Tongue (tissue), 2 donors: ENCODE results near the gene DNASE1L3. TPM values are rescaled to one million over a fixed set of nuclear protein-coding genes. Genes with fewer than 3 reads are reported as not detected.
A peak's percentile ranks its signal among the peaks of the same experiment; 100 is the strongest.
"Not testable (repeated sequence)": the region's sequence is repeated elsewhere in the genome, so short reads cannot be mapped to it uniquely, and the experiment has no call there.

Experiments
- DNase-seq: peaks from one replicate; pipeline ENCODE4 v3.0.0-alpha.2; 2015
- total RNA-seq: library from RNA; depleted of rRNA; stranded (reverse); fragments of >200 nt; gene quantifications from one replicate; pipeline ENCODE4 v1.2.3, GENCODE V29; 2014

The DNASE1L3 gene
- total RNA-seq, result not detected

GRCh38 chr3:58210761-58211460, at the start of gene DNASE1L3:
Gene DNASE1L3, minus strand, starts transcription at chr3:58210972. Its CDS starts 66 bp downstream, at chr3:58210906.
- no peak for DNase-seq

GRCh38 chr3:58260261-58260731, 49.5 kb upstream of the DNASE1L3 start:
- DNase-seq, result peak; percentile 46

- DNase-seq, result no peak
Measured at GRCh38 chr3:58258392-58259055, 47.8 kb upstream of the DNASE1L3 start.

- no peak for DNase-seq
Measured at GRCh38 chr3:58256511-58256910, 45.7 kb upstream of the DNASE1L3 start.

GRCh38 chr3:58256061-58256460, 45.3 kb upstream of the DNASE1L3 start:
- DNase-seq, result no peak

GRCh38 chr3:58254144-58254543, 43.4 kb upstream of the DNASE1L3 start:
- no peak for DNase-seq

GRCh38 chr3:58251631-58252035, 40.9 kb upstream of the DNASE1L3 start:
- peak; percentile 57 for DNase-seq

- no peak for DNase-seq
Measured at GRCh38 chr3:58250093-58250707, 39.4 kb upstream of the DNASE1L3 start.

- DNase-seq, result peak; percentile 15
Measured at GRCh38 chr3:58249358-58250092, 38.8 kb upstream of the DNASE1L3 start.

GRCh38 chr3:58246148-58247047, 35.6 kb upstream of the DNASE1L3 start:
- DNase-seq, result no peak

- DNase-seq, result no peak
Measured at GRCh38 chr3:58243976-58244585, 33.3 kb upstream of the DNASE1L3 start.

GRCh38 chr3:58242860-58243259, 32.1 kb upstream of the DNASE1L3 start:
- not testable (repeated sequence) for DNase-seq

GRCh38 chr3:58242340-58242739, 31.6 kb upstream of the DNASE1L3 start:
- DNase-seq, result no peak

- no peak for DNase-seq
Measured at GRCh38 chr3:58241306-58242044, 30.7 kb upstream of the DNASE1L3 start.

GRCh38 chr3:58238830-58239229, 28.1 kb upstream of the DNASE1L3 start:
- no peak for DNase-seq

GRCh38 chr3:58237941-58238681, 27.3 kb upstream of the DNASE1L3 start:
- no peak for DNase-seq

- DNase-seq, result peak; percentile 87
Measured at GRCh38 chr3:58237238-58237940, 26.6 kb upstream of the DNASE1L3 start, which contains the start of gene ABHD6. Gene ABHD6, plus strand, starts transcription at chr3:58237792. Its CDS starts 18,795 bp downstream, at chr3:58256587.

GRCh38 chr3:58236527-58237237, 25.9 kb upstream of the DNASE1L3 start:
- DNase-seq, result no peak
